ENCODE results near the gene SLC2A5.

Gene SLC2A5

DNA sequence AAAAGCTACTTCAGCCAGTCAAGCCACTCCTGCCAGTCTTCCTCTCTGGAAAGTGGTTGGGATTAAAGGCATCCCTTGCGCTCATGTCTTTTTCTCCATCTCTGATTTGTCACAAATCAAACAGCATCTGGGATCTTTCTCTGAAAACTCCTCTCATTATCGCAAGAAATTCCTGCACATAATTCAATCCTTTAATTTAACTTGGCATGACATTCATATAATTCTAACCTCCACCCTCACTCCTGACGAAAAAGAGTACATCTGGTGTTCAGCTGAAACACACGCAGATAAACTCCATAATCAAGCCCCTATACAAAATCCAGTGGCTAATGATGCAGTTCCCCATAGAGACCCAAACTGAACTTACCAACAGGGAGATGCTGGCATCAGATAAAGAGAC lies 19.4 kb upstream of the SLC2A5 start:
- no peak for DNase-seq

- DNase-seq = no peak
Observed at GRCh38 chr1:9087411-9088125, 18.1 kb upstream of the SLC2A5 start.

DNA sequence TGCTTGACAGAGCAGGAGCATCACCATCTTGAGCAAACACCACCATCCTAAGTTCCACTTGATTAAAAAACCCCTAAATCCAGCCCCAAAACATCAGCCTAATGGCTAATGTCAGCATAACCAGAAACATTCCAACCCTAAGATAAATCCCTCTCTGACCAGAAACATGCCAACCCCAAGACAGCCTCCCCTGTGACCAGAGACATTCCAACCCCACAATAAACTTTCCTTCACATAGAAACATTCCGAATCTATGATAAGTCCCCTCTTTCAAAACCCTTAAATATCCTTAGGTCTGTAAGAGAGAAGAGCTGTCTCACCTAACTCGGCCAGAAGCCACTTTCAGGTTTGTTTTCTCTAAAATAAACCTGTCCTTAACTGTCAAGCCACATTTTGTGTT lies 17.4 kb upstream of the SLC2A5 start:
- DNase-seq = no peak

GRCh38 chr1:9086045-9086444 lies 16.6 kb upstream of the SLC2A5 start:
- peak; percentile 81 for DNase-seq

DNA sequence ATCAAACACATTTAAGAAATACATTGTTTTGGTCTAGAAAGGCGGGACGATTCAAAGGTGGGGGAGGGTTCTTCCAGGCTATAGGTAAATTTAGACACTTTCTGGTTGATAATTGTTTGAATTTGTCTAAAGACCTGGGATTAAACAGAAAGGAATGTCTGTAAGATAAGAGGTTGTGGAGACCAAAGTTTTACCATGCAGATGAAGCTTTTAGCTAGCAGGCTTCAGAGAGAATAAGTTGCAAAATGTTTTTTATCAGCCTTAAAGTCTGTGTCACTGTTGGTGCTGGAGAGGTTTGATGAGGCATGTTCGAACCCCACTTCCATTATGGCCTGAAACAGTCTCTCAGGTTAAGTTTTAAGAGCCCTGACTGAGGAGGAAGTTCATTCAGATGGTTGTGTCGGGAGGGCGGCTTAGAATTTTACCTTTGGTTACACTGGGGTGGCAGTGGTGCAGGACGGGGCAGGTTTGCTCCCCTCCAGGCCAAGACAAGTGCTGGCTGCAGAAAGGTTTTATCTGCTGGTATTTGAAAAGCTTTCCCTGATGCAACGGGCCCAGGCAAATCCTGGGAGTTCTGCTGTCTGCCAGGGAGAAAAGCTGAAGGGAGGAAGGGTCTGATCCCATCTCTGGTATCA lies 16.0 kb upstream of the SLC2A5 start:
- no peak for DNase-seq

- DNase-seq = no peak
Observed at GRCh38 chr1:9084906-9085305, 15.5 kb upstream of the SLC2A5 start.

- no peak for DNase-seq
Observed at GRCh38 chr1:9081473-9081872, 12.0 kb upstream of the SLC2A5 start.

DNA sequence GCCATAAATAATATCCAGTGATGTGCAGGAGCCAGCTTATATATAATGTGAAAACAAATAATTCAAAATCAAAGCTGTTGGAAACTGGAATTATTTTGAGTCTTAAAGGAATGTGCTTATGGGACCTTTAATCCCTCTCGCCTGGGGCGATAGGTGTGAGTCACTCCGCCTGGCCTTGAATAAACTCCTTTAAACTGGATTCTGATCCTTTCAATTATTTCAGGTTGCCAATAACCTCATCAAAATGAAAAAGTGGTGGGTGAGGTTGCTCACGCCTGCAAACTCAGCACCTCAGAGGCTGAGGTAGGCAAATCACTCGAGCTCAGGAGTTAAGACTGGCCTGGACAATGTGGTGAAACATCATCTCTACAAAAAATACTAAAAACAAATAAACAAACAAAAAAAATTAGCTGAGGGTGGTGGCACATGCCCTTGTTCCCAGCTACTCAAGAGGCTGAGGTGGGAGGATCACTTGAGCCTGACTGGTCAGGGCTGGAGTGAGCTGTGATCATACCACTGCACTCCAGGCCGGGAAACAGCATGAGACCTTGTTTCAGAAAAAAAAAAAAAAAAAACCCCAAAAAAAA lies 11.4 kb upstream of the SLC2A5 start:
- DNase-seq = no peak

GRCh38 chr1:9079988-9080704 lies 10.7 kb upstream of the SLC2A5 start:
- DNase-seq = no peak

GRCh38 chr1:9078752-9079500 lies 9.5 kb upstream of the SLC2A5 start:
- DNase-seq = no peak

DNA sequence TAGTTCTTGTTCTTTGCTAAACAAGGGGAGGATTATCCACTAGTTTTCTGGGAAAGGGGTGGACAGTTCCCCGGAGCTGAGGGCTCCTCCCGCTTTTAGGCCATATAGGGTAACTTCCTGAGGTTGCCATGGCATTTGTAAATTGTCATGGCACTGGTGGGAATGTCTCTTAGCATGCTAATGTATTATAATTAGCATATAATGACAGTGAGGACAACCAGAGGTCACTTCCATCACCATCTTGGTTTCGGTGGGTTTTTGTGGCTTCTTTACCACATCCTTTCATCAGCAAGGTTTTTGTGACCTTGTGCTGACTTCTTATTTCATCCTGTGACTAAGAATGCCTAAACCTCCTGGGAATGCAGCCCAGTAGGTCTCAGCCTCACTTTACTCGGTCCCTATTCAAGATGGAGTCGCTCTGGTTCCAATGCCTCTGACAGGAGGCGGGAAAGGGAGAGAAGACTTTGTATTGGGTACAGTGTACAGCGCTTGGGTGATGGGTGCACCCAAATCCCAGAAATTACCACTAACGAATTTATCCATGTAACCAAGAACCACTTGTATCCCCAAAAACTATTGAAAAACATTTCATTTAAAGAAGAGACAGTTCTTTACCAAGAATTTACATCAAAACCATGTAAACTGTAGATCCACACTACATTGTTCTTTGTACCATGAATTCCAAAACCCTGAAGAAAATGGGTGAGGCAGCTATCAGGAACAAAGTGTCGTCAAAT lies 8.7 kb upstream of the SLC2A5 start:
- DNase-seq = no peak

DNA sequence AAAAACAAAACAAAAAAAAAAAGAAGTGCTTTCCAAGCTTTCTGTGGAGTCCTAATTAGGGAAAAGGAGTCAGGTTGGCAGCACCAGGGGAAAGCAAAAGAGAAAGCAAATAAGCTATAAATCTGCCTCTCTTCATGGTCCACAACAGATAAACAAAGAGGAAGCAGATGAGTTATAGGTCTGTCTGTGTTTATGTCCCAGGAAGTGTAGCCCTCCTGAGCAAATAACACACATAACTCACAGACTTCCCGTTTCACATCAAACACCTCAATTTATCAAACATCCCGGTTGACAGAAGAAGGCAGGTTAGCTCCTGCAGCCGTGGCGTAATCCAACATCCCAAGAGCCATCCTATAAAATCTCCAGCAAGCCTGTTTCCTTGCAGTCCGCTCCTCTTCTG lies 5.6 kb upstream of the SLC2A5 start:
- DNase-seq = no peak

- no peak for DNase-seq
Observed at GRCh38 chr1:9073143-9073542, 3.7 kb upstream of the SLC2A5 start.

DNA sequence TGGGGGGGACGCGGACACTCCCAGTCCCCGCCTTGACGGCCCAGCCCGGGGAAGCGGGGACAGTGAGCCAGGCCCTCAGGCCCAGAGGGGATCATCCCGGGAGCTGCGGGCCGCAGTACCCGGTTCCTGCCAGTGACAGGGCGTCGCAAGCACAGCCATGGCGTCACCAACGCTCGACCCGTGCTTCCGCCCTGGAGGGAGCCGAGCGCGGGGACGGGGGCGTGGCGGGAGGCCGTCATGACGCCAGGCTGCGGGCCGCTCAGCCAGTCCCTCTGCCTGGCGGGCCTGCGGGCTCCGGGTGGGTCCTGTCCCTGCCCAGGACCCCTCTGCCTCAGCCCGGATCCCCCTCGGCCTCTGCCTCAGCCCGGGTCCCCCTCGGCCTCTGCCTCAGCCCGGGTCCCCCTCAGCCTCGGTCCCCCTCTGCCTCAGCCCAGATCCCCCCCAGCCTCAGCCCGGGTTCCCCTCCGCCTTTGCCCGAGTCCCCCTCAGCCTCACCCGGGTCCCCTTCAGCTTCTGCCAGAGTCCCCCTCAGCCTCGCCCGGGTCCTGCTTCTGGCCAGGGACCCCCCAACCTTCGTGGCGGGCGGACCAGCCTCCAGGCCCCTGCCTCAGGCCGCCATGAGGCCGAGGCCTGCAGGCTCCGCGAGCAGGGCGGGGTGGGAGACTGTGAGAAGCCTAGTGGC lies 2.3 kb upstream of the SLC2A5 start:
- no peak for DNase-seq

DNA sequence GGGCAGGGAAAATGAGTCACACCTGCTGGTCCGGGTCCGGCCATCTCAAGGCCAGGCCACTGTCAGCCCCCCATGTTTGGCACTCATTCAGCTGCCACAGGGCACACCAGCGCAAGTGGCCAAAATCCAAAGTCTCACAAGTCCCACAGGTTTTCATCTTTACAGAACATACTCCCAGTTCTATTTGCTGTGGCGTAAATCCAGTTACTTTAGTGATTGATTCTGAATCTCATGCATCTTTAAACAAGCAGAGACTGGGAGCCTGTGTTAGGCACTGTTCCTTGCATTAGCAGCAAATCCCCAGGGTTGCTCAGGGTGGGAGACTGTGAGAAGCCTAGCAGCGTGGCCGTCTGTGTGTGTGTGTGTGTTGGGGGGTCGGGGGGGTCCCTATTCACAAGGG lies 1.1 kb upstream of the SLC2A5 start:
- no peak for DNase-seq

DNA sequence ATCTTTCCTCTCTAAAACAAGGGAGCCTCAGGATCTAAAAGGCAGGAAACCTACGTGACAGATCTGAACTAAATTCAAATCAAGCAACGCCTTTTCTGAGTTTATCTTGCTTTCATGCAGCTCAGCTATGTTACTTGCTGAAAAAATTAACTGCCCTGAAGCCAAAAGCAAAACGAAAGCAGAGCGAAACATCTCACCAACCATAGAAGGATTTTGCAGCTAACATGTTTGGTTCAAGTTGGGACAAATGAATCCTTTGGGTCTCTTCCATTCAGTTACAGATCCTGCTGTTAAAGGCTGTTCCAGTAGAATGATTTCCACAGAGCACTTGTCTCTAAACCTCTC lies 482 bp downstream of the SLC2A5 start:
- DNase-seq = no peak

- no peak for DNase-seq
Observed at GRCh38 chr1:9066945-9067807, 2.3 kb downstream of the SLC2A5 start.

- DNase-seq = no peak
Observed at GRCh38 chr1:9065213-9065751, 4.2 kb downstream of the SLC2A5 start.

DNA sequence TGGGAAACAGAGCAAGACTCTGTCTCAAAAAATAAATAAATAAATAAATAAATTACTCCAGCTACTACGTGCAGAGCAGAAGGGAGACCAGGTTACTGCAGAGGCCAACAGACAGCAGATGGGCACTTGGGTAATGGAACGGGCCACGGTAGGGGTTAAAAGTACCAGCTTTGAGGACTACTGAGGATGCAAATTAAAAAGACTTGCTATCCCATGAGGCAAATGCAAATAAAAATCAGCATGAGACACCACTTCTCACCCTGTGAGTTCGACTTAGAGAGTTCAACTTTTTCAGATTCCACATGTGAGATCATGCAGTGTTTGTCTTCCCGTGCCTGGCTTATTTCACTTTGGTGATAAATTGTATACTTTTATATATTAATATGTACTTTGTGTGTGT lies 6.6 kb downstream of the SLC2A5 start:
- DNase-seq = peak; percentile 73

- no peak for DNase-seq
Observed at GRCh38 chr1:9062021-9062471, 7.4 kb downstream of the SLC2A5 start.

All from NCI-H524 treated with DMSO at 0.1 percent for 48 hours (cell line).